GM20431 (cell line): ENCODE data around the gene TJP1.
"Not testable (repeated sequence)": the region's sequence is repeated elsewhere in the genome, so short reads cannot be mapped to it uniquely, and the experiment has no call there.

ENCODE experiments used
- in situ Hi-C: fragments of 300-500 bp; cut with MseI, MboI; formaldehyde crosslinking; loops from one replicate; pipeline ENCODE4 v1.15.0; 2020; ENCODE audit warnings: low sequenced_read_pairs; ENCODE audit not compliant: unreplicated experiment

The TJP1 gene

DNA sequence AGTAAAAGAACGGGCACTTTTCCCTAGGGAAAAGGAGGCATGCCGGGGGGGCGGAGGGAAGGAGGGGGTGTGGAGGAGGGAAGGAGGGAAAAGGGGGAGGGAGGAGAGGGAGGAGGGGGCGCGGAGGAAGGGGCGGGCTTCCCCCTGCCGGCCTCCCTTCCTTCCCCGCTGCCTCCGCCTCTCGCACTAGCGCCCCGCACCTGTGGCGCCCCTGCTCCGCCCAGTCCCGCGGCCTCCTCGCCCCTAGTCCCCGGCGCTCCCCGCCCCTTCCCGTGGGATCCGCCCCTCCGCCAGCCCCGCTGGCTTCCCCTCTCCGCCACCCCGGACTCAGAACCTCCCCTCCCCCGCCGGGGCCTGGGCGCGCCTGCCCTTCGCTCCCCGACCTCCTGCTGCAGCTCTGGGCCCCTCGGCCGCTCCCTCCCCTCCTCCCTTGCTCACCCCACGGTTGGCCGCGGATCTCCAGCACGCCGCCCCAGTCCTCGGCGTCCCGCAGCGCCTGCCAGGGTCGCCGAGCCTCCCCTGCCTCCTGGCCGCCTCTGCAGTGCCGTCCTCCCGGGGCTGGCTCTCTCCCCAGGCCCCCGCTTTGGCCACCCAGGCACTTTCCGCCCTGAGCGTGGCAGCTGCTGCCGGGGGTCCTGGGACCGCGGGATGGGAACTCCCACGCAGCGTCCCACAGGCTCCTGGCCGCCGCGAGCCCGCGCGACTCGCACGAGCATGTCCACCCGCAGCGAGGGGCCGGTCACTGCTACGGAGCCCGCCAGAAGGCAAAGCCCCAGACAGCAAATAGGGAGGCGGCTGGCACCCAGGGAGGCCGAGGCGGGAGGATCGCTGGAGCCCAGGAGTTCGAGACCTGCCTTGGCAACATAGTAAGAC, 147.4 kb downstream of the TJP1 start:
- in situ Hi-C loops, result no loop called here

GRCh38 chr15:29672923-29673809, 149.1 kb downstream of the TJP1 start:
- in situ Hi-C loops, result no loop called here

DNA sequence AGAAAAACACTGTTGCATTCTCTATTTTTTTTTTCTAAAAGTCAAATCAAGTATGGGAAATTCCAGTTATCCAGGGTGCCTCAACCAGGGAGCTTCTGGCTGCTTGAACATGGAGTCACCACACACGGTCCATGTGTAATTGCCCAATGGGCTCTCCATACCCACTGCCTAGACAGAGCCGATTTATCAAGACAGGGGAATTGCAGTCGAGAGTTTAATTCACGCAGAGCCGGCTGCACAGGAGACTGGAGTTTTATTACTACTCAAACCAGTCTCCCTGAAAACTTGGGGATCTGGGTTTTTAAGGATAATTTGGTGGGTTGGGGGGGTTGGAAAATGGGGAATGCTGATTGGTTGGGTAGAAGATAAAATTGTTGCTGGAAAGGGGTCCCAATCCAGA, 149.8 kb downstream of the TJP1 start:
- in situ Hi-C loops, result no loop called here

- in situ Hi-C loops, result not testable (repeated sequence)
Observed at GRCh38 chr15:29672046-29672445, 150.2 kb downstream of the TJP1 start.

- in situ Hi-C loops, result no loop called here
Observed at GRCh38 chr15:29670998-29671981, 151.0 kb downstream of the TJP1 start.

GRCh38 chr15:29670266-29670665, 152.0 kb downstream of the TJP1 start:
- in situ Hi-C loops, result no loop called here

- in situ Hi-C loops, result no loop called here
Observed at GRCh38 chr15:29669823-29670222, 152.4 kb downstream of the TJP1 start.

- in situ Hi-C loops, result no loop called here
Observed at GRCh38 chr15:29668120-29668602, 154.1 kb downstream of the TJP1 start.

GRCh38 chr15:29666241-29666640, 156.0 kb downstream of the TJP1 start:
- in situ Hi-C loops, result no loop called here

DNA sequence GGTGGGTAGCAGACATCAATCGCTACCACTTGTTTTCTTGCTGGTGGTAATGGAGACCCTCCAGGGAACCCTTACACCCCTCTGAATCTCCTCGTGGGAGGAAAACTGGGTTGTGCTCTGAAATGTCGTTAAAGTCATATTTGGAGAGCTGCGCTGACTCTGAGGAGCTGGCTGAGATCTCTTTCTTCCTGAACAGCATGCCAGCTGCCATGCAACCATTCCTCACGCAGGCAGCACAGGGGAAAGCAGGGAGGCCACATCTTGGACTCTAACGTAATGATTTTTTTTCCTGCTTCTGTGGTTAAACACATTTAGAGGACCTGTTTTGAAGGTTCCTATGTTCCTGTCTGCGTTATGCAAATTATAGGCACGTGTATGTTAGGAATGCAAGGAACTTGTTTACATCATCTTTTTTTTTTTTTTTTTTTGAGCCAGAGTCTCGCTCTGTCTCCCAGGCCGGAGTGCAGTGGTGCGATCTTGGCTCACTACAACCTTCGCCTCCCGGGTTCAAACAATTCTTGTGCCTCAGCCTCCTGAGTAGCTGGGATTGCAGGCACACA, 156.7 kb downstream of the TJP1 start:
- in situ Hi-C loops, result no loop called here

DNA sequence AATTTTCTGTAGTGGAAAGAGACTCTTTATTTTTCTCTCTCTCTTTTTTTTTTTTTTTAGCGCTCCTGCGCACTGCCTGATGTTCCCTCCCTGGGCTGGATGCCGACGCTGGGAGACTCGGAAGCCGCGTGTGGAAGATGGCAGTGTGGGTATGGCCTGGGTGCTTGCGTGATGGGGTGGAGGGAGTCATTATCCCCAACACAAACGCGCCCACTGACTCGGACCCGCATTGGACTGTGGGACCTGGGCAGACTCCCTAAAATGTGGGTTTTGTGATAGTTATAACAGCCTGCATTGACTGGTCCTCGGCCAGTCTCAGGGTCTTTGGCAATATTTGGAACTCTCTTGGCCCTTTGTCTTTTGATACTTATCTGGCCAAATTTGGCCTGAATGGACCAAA, 157.9 kb downstream of the TJP1 start:
- in situ Hi-C loops, result no loop called here

GRCh38 chr15:29657476-29657817, 164.8 kb downstream of the TJP1 start:
- in situ Hi-C loops, result not testable (repeated sequence)

- in situ Hi-C loops, result no loop called here
Observed at GRCh38 chr15:29656636-29657475, 165.4 kb downstream of the TJP1 start.

GRCh38 chr15:29652595-29652994, 169.7 kb downstream of the TJP1 start:
- in situ Hi-C loops, result no loop called here

DNA sequence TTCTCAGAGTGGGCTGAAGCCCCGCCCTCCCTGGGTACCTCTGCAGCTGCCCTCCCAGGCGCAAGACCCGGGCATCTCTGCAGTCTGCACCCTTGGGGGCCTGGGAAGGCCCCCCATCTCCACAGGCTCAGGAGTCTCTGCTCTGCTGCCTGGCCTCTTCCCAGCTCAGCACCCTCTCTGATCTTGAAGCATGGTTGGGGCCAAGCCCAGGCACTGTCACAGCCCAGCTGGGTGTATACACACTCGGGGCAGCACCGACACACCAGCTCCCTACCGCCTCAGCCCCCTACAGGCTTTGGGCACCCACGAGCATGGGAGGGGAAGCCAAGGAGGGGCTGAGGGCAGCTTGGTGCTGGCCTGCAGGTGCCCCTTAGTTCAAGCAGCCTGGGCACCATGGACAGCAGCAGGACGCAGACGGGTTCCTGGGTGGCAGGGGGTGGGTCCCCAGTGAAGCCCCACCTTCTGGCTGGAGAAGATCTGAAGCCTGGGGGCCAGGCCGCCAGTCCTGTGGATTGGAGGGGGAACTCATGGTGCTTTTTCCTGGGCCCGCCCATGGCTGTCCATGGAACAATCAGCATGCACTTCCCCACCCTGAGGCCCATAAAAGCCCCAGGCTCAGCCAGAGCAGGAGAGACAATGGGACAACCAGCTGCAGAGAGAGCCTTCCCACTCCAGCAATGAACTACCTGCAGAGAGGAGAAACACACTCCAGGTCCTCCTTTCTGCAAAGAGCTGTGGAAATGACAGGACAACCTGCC, 170.6 kb downstream of the TJP1 start:
- in situ Hi-C loops, result no loop called here
